Lower leg skin (tissue), 3 donors: ENCODE results near the gene CBX6.

ENCODE experiments used
- POLR2A ChIP-seq, 2 donors: fragments of 450-650 bp; IDR thresholded peaks; one replicate each; pipeline ENCODE4 v1.6.1; 2016 to 2017; ENCODE audit warnings: antibody characterized with exemption in 2 of 2, mild to moderate bottlenecking in 1 of 2, moderate library complexity in 1 of 2
- TF ChIP-seq, protein P1 (sequence below), 3 donors: fragments of 450-650 bp; IDR thresholded peaks; one replicate each; pipeline ENCODE4 v1.5.1; 2016; ENCODE audit warnings: antibody characterized with exemption in 3 of 3, mild to moderate bottlenecking in 3 of 3, moderate library complexity in 2 of 3

DNA sequence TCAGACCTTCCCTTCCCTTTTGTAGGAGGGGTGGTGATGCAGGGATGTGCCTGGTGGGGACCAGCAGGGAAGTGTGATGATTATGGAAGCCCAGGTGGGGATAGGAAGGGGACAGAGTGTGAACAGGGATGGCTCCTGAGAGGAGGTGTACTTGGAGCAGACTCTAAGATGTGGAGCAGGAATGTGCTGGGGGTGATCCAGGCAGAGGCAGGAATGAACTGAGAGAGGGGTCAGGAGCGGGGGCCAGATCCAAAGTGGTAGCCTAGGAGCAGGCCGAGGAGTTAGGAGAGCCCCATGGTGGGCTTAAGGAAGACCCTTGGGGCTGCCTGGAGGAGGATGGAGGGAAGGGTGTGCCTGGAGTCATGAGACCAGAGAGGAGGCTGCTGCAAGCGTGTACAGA lies 31.9 kb downstream of the CBX6 start:
- TF ChIP-seq, protein P1, sequence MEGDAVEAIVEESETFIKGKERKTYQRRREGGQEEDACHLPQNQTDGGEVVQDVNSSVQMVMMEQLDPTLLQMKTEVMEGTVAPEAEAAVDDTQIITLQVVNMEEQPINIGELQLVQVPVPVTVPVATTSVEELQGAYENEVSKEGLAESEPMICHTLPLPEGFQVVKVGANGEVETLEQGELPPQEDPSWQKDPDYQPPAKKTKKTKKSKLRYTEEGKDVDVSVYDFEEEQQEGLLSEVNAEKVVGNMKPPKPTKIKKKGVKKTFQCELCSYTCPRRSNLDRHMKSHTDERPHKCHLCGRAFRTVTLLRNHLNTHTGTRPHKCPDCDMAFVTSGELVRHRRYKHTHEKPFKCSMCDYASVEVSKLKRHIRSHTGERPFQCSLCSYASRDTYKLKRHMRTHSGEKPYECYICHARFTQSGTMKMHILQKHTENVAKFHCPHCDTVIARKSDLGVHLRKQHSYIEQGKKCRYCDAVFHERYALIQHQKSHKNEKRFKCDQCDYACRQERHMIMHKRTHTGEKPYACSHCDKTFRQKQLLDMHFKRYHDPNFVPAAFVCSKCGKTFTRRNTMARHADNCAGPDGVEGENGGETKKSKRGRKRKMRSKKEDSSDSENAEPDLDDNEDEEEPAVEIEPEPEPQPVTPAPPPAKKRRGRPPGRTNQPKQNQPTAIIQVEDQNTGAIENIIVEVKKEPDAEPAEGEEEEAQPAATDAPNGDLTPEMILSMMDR (IDR thresholded peaks at IDR 0.05) = no peak
- TF ChIP-seq POLR2A (IDR thresholded peaks at IDR 0.05) = no peak
